CD14-positive monocyte (primary cell): ENCODE measurements around the gene B3GALT4. TPM values are rescaled to one million over a fixed set of nuclear protein-coding genes. Genes with fewer than 3 reads are reported as not detected.

Experiments
- DNase-seq, 3 donors: peaks; one replicate each; pipeline ENCODE4 v3.0.0-alpha.2; 2011 to 2022
- H2AFZ ChIP-seq: 2 replicates; pipeline ENCODE4 v1.6.0; 2012; ENCODE audit warnings: mild to moderate bottlenecking, low read depth, low read length, inconsistent platforms; ENCODE audit not compliant: insufficient read depth, poor library complexity, severe bottlenecking
- H3K27ac ChIP-seq, 2 donors: 1 replicate in 1 of 2; 2 replicates in 1 of 2; pipeline ENCODE4 v1.5.1; 2012 to 2013; ENCODE audit warnings: low read length in 2 of 2, control low read depth in 1 of 2, inconsistent platforms in 1 of 2, low read depth in 1 of 2, mild to moderate bottlenecking in 1 of 2
- H3K27me3 ChIP-seq, 2 donors: one replicate each; pipeline versions ENCODE4 v1.6.0 to v1.6.1; 2011 to 2013; ENCODE audit warnings: low read length in 2 of 2; ENCODE audit not compliant: control insufficient read depth in 2 of 2, insufficient read depth in 2 of 2
- H3K36me3 ChIP-seq, 2 donors: replicated peaks in 1 of 2; 1 replicate in 1 of 2; 2 replicates in 1 of 2; pipeline versions ENCODE4 v1.5.1 to v1.6.1; 2012 to 2013; ENCODE audit warnings: low read length in 2 of 2, control low read depth in 1 of 2, inconsistent platforms in 1 of 2, mild to moderate bottlenecking in 1 of 2; ENCODE audit not compliant: insufficient read depth in 2 of 2, control insufficient read depth in 1 of 2
- H3K4me1 ChIP-seq, 2 donors: 1 replicate in 1 of 2; 2 replicates in 1 of 2; pipeline versions ENCODE4 v1.5.1 to v1.6.1; 2012 to 2013; ENCODE audit warnings: low read length in 2 of 2, control low read depth in 1 of 2, inconsistent platforms in 1 of 2, mild to moderate bottlenecking in 1 of 2, moderate library complexity in 1 of 2; ENCODE audit not compliant: insufficient read depth in 2 of 2, control insufficient read depth in 1 of 2
- H3K4me2 ChIP-seq: replicated peaks from 2 replicates; pipeline ENCODE3; 2012; ENCODE audit warnings: low read length, moderate library complexity, mild to moderate bottlenecking; ENCODE audit not compliant: poor library complexity, severe bottlenecking; ENCODE audit errors: extremely low read depth
- H3K4me3 ChIP-seq, 3 experiments: fragments of 200-600 bp in 1 of 3; sonication (generic) in 1 of 3; replicated peaks in 1 of 3; 1 replicate in 2 of 3; 2 replicates in 1 of 3; pipeline ENCODE4 v1.5.1; 2011 to 2013; ENCODE audit warnings: low read length in 3 of 3, mild to moderate bottlenecking in 3 of 3, control low read depth in 2 of 3, low read depth in 2 of 3, inconsistent platforms in 1 of 3, moderate library complexity in 1 of 3
- H3K79me2 ChIP-seq: 2 replicates; pipeline ENCODE4 v1.6.0; 2012; ENCODE audit warnings: mild to moderate bottlenecking, control low read depth, inconsistent platforms, low read length, moderate library complexity; ENCODE audit not compliant: insufficient read depth
- H3K9ac ChIP-seq: 2 replicates; pipeline ENCODE4 v1.6.0; 2017; ENCODE audit warnings: low read length, mild to moderate bottlenecking; ENCODE audit not compliant: insufficient read depth, poor library complexity, severe bottlenecking
- H3K9me3 ChIP-seq, 2 donors: replicated peaks in 1 of 2; 1 replicate in 1 of 2; 2 replicates in 1 of 2; pipeline versions ENCODE4 v1.5.1 to v1.6.1; 2012 to 2013; ENCODE audit warnings: low read length in 2 of 2, control low read depth in 1 of 2; ENCODE audit not compliant: control insufficient read depth in 1 of 2, insufficient read depth in 1 of 2
- H4K20me1 ChIP-seq: 2 replicates; pipeline ENCODE4 v1.6.0; 2012; ENCODE audit warnings: mild to moderate bottlenecking, low read length, control low read depth, moderate library complexity; ENCODE audit not compliant: insufficient read depth
- H3K27ac Mint-ChIP-seq, 7 donors: one replicate each; pipeline ENCODE4 v1.8.0; 2020; ENCODE audit warnings: mild to moderate bottlenecking in 7 of 7, mixed read lengths in 7 of 7, moderate library complexity in 6 of 7, inconsistent platforms in 2 of 7
- H3K27me3 Mint-ChIP-seq, 3 donors: one replicate each; pipeline ENCODE4 v1.8.0; 2021 to 2022; ENCODE audit warnings: low read depth in 3 of 3, mild to moderate bottlenecking in 3 of 3, mixed read lengths in 3 of 3, moderate library complexity in 3 of 3, inconsistent platforms in 1 of 3
- H3K36me3 Mint-ChIP-seq, 2 donors: one replicate each; pipeline ENCODE4 v1.8.0; 2020; ENCODE audit warnings: mixed read lengths in 2 of 2, inconsistent platforms in 1 of 2, mild to moderate bottlenecking in 1 of 2
- H3K4me1 Mint-ChIP-seq: one replicate; pipeline ENCODE4 v1.8.0; 2020; ENCODE audit warnings: mild to moderate bottlenecking, mixed read lengths
- H3K4me3 Mint-ChIP-seq, 2 donors: one replicate each; pipeline ENCODE4 v1.8.0; 2020; ENCODE audit warnings: mild to moderate bottlenecking in 2 of 2, mixed read lengths in 2 of 2, moderate library complexity in 1 of 2
- H3K9me3 Mint-ChIP-seq, 7 donors: one replicate each; pipeline ENCODE4 v1.8.0; 2020 to 2022; ENCODE audit warnings: mixed read lengths in 7 of 7, mild to moderate bottlenecking in 6 of 7, moderate library complexity in 6 of 7, inconsistent platforms in 2 of 7
- CTCF ChIP-seq: fragments of 200-600 bp; IDR thresholded peaks from one replicate; pipeline ENCODE4 v1.8.0; 2022; ENCODE audit warnings: antibody characterized with exemption, mild to moderate bottlenecking
- WGBS: methylation state at CpG from one replicate; pipeline ENCODE4 v1.1.5; 2013; ENCODE audit warnings: missing lambda C conversion rate; ENCODE audit not compliant: insufficient coverage; 5-methylcytosine and 5-hydroxymethylcytosine counted together
- intact Hi-C, 2 donors: fragments of 100-400 bp; cut with micrococcal nuclease; formaldehyde crosslinking; loops; one replicate each; pipeline versions ENCODE4 v1.15.0 to v1.15.1; 2023
- polyA plus RNA-seq, 3 donors: library from polyadenylated mRNA; depleted of rRNA in 1 of 3; unstranded in 2 of 3; stranded (reverse) in 1 of 3; fragments of 300-500 nt in 2 of 3; fragments of >200 nt in 1 of 3; fragmentation: Illumina TruSeq in 2 of 3; gene quantifications; 1 replicate in 2 of 3; 2 replicates in 1 of 3; pipeline ENCODE4 v1.2.3, GENCODE V29; 2012 to 2021

The B3GALT4 gene
- polyA plus RNA-seq, 3 donors = 6.5 to 32.2 (median 28.5) TPM

DNA sequence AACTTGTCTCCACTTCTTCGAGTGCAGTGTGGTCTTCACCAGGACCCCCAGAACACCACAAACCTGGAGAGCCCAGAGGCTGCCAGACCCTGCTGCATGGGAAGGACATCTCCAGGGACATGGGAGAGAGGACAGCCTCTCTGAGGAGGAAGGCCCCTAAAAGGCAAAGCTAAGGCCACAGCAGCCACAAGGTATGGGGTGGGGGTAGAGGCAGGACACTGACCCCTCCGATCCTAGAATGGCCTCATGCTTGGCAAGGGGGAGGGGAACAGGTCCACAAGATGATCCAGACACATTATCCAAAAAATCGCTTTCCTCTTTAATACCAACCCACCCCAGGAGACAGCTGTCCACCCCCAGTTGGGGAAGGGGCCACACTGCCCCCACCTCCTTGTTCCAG, 1.9 kb downstream of the B3GALT4 start:
- peak overlapping the region in 5 of 7 donors; percentile 26 to 83 (median 52) for H3K27ac Mint-ChIP-seq
- DNase-seq = peak in 1 of 3 donors; percentile 3
- WGBS = no CpG with 5 or more reads among the region's 3 CpGs
- H3K4me1 Mint-ChIP-seq = peaks cover 57% of the 10 kb centered on the region
- H3K27ac ChIP-seq = peak overlapping the region; percentile 48 to 78
- H3K4me3 ChIP-seq = peak overlapping the region in 1 of 3 experiments; percentile 90
- H3K4me2 ChIP-seq = peak overlapping the region; percentile 99
- no peaks in the 10 kb centered on the region for H3K9me3 Mint-ChIP-seq
- H4K20me1 ChIP-seq = peaks cover 58% of the 10 kb centered on the region
- H3K27me3 Mint-ChIP-seq = no peaks in the 10 kb centered on the region
- H3K27me3 ChIP-seq = no peaks in the 10 kb centered on the region
- H3K9me3 ChIP-seq = no peaks in the 10 kb centered on the region
- intact Hi-C loops = no loop called here
- no peak overlapping the region for H2AFZ ChIP-seq
- H3K4me1 ChIP-seq = peaks cover 52 to 60% of the 10 kb centered on the region in 2 donors
- H3K36me3 Mint-ChIP-seq = peaks cover 39 to 73% of the 10 kb centered on the region in 2 donors
- no peak overlapping the region for H3K4me3 Mint-ChIP-seq
- H3K79me2 ChIP-seq = peaks cover 66% of the 10 kb centered on the region
- TF ChIP-seq CTCF = no peak
- H3K36me3 ChIP-seq = peaks cover 47 to 80% of the 10 kb centered on the region in 2 donors
- peak overlapping the region; percentile 25 for H3K9ac ChIP-seq

DNA sequence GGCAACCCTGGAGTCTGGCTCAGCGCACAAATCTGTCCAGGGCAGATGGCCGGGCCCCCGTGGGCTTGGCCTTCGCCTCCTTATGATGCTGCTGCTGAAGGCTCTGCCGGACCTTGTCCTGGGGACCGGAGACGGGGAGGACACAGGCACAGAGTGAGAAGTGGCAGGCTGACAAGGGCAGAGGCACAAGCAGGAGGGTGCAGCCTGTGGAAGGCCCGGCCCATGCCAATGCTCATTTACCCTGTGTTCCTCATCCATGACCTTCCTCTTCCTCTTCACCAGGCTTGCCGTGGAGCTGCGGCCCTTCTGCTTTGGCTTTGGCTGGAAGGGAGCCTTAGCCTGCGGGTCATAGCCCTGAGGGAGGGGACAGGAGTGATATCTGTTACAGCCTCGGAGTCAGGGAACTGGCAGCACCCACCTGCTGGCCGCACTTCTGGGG, 2.4 kb downstream of the B3GALT4 start:
- H3K79me2 ChIP-seq = peaks cover 61% of the 10 kb centered on the region
- H3K27ac Mint-ChIP-seq = peak overlapping the region in 5 of 7 donors; percentile 26 to 83 (median 36)
- no peaks in the 10 kb centered on the region for H3K9me3 ChIP-seq
- peak overlapping the region in 1 of 2 donors; percentile 11 for H3K4me3 Mint-ChIP-seq
- peak overlapping the region; percentile 99 for H3K4me2 ChIP-seq
- peaks cover 39 to 74% of the 10 kb centered on the region in 2 donors for H3K36me3 Mint-ChIP-seq
- no peaks in the 10 kb centered on the region for H3K27me3 Mint-ChIP-seq
- peaks cover 52% of the 10 kb centered on the region for H3K4me1 Mint-ChIP-seq
- DNase-seq = peak in 1 of 3 donors; percentile 16
- TF ChIP-seq CTCF = no peak
- H3K4me1 ChIP-seq = peaks cover 47 to 56% of the 10 kb centered on the region in 2 donors
- H4K20me1 ChIP-seq = peaks cover 54% of the 10 kb centered on the region
- no peak overlapping the region for H3K4me3 ChIP-seq
- 94% methylated on average over 8 of the region's 13 CpGs for WGBS
- H3K27ac ChIP-seq = peak overlapping the region; percentile 48 to 78
- intact Hi-C loops = no loop called here
- no peak overlapping the region for H2AFZ ChIP-seq
- no peaks in the 10 kb centered on the region for H3K9me3 Mint-ChIP-seq
- H3K27me3 ChIP-seq = no peaks in the 10 kb centered on the region
- H3K36me3 ChIP-seq = peaks cover 43 to 80% of the 10 kb centered on the region in 2 donors
- H3K9ac ChIP-seq = peak overlapping the region; percentile 25
